Stimulated activated CD8-positive, alpha-beta memory T cell treated with anti-CD3 and anti-CD28 coated beads, Interleukin-12 subunit alpha, Interleukin-12 subunit beta, amount 100 ng/mL, for 24 hours (primary cell): Measurements from ENCODE around the gene LZTFL1.

ENCODE experiments used
- DNase-seq: peaks from one replicate; pipeline ENCODE4 v3.0.0-alpha.2; 2020; ENCODE audit errors: extremely low read depth

The LZTFL1 gene, protein sequence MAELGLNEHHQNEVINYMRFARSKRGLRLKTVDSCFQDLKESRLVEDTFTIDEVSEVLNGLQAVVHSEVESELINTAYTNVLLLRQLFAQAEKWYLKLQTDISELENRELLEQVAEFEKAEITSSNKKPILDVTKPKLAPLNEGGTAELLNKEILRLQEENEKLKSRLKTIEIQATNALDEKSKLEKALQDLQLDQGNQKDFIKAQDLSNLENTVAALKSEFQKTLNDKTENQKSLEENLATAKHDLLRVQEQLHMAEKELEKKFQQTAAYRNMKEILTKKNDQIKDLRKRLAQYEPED

GRCh38 chr3:45841757-45842491, at the start of gene LZTFL1:
LZTFL1 (minus strand) TSS chr3:45842119; CDS start chr3:45841991, 128 bp downstream.
- peak; percentile 72 for DNase-seq

DNA sequence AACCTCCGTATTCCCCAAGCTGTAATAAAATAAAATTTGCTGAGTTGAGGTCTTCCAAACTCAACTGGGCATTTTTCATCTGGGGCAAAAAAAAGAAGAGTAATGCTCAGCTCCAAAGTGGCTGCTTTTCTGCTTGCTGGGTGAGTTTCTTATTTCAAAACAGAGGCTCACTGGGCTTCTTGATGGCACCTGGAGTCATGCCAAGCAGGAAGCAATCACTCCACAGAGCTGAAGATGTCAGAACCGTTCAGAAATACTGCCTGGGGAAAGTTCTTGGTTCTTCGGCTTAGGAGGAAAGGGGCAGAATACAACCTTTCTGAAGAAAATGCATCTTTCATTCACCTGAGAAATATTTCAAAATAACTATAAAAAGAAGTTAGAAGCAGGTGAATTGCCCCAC, 48.5 kb upstream of the LZTFL1 start:
- no peak for DNase-seq

GRCh38 chr3:45889337-45889736, 47.4 kb upstream of the LZTFL1 start:
- DNase-seq: no peak

DNA sequence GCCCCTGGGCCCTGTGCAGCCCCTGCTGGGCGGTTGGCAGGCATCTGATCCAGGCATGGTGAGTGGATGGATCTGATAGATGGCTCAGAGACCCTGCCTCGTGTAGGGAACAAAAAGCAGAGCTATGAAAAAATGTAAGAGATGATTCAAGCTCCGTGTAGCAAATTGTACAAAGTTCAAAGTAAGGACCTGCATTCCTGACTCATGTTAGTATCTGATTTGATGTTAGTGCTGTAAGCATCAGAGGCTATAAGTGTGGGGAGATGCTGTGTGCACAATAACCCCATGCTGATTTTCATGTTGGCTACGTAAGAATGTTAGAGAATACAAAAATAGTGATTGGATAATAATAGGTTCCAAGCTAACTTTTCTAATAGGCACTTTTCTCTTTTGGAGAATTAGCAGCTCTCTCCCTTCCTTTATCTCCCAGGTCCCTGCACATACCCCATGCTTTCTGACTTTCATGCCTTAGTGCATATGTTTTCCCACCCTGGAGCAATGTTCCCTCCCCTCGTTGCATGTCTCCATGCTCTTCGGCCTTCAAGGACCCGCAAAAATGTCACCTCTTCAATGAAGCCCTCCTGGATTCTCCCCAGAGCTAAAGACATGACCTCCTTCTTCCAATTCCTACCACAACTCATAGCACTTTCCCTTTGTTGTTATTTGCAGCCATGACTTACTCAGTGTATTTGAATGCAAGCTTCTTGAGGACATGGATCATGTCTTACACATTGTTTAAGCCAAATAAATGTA, 46.0 kb upstream of the LZTFL1 start:
- DNase-seq: no peak

DNA sequence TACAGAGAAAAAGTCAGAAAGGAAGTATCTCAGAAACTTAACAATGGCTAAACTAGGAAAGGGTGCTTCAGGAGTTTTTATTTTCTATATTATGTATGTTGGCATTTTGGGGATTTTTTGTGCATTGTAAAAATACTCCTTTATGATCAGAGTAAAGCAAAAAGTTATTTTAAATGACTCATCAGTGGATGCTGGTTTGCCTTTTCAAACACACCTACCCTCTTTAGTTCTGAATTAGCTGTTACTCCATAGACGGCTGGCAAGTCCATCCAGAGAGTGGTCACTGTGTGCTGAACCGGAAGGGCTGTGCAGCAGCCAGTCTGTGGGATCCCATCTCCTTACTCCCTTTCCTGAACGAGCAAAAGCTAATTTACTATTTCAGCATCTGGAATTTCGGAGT, 45.4 kb upstream of the LZTFL1 start:
- DNase-seq: no peak

- DNase-seq: no peak
Observed at GRCh38 chr3:45885979-45886705, 44.2 kb upstream of the LZTFL1 start, which contains the start of gene CCR9. CCR9 (plus strand) TSS chr3:45886543; CDS start chr3:45894934, 8,391 bp downstream.

DNA sequence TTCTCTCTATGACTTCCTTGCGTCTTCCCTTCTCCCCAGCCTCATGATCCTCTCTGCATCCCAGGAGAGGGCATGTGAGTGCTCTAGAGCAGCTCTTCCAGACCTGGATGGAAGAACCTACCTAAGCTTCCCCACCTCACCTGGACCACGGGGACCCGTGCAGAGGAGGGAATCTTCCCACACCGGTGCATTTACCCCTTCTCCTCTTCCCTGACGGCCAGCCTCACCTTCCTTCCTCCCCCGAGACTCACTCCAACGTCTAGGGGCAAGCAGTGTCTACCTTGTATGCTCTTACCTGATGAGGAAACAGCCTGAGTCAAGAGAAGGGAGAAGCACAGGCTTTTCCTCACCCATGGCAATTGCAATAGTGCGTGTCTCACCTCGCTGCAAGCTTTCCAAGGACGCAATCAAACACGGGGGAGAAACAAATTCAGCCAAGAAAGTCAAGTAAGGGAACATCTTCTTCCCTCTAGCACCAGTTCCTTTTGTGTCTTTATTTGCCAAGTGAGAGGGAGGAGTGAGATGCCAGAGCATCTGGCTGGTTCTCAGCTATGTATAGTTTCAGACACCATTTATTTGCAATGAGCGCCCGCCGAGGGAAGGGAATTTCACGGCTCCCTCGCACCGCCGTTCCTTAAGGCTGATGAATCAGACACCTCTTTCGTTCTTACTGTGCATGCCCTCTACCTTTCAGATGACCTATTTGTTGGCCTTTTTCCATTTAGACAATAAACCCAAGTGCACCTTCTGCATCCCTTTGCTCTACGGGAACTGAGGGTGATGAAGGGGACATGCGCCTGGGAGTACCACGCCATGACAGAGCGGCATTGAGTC, 42.7 kb upstream of the LZTFL1 start:
- no peak for DNase-seq

- peak; percentile 11 for DNase-seq
Observed at GRCh38 chr3:45881078-45882022, 39.4 kb upstream of the LZTFL1 start.

DNA sequence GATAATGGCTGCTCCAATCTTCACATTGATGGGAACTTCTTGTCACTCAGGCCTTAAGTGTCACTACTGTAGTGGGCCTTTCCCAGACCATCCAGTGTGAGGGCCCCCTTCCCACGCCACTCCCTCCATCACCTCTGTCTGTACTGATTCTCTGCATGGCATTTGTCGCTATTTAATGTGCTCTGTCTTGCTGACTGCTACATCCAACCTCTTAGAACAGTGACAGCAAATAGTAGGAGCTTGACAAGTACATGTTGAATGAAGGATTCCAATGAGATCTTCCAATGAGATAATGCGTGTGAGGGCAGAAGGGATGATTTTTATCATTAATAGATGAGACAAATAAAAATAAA, 38.8 kb upstream of the LZTFL1 start:
- no peak for DNase-seq

GRCh38 chr3:45878124-45878523, 36.2 kb upstream of the LZTFL1 start:
- no peak for DNase-seq

DNA sequence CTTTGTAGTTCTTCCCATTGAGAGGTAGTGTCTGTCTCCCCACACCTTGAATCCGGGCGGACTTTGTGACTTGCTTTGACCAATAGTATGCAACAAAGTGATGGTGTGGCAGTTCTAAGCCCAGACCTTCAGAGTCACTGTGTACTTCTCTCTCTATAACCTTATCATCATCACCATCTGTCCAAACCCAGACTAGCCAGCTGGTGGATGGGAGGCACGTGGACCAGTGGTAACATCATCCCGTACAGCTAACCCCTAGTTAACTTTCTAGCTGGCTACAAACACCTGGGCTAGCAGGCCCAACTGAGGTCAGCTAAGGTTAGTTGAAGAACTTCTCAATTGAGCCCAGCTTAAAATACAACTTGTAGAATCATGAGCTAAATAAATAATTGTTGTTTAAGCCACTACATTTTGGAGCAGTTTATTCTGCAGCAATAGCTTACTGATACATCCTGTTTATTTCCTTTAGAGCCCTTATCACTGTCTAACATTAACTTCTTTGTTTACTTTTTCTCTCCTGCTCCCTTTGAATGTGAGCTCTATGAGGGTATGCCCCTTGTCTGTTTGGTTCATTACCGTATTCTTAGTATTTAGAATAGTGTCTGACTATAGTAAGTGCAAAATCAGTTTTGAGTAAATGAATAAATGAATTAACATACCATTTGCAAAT, 32.9 kb upstream of the LZTFL1 start:
- no peak for DNase-seq

DNA sequence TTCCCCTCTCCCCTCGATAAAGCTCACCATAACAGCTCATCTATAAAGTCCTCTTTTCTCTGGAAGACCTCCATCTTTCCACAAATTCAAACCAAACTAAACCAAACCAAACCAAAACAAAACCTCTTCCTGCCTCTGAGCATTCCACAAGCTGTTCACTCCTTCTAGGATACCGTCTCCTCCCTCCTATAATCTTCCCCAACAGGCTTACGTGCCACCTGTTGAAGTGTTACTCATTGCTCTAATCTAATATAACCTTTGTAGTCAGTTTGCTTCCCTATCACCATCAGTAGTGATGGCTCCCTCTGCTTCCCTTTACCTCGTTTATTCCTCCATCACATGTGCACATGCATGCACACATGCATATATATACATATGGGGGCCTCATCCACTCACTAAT, 31.7 kb upstream of the LZTFL1 start:
- no peak for DNase-seq

DNA sequence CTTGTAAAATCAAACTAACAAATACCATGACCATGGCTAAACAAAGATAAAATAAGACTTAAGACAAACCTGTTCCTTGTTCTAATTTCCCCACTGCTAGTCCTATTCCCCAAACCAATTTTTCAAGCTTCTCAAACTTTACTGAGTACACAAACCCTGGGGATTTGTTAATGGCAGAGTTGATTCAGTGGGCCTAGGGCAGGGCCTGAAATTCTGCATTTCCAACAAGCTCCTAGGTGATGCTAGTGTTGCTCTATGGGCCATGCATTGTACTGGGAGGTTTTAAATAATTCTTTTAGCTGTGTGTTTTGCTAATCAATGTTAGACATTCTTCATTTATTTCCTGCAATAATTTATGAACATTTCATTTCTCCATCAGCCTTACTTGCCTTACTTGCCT, 31.1 kb upstream of the LZTFL1 start:
- DNase-seq: no peak

GRCh38 chr3:45872569-45872968, 30.6 kb upstream of the LZTFL1 start:
- DNase-seq: no peak

- DNase-seq: no peak
Observed at GRCh38 chr3:45871780-45872179, 29.9 kb upstream of the LZTFL1 start.

GRCh38 chr3:45870099-45870498, 28.2 kb upstream of the LZTFL1 start:
- peak; percentile 23 for DNase-seq

DNA sequence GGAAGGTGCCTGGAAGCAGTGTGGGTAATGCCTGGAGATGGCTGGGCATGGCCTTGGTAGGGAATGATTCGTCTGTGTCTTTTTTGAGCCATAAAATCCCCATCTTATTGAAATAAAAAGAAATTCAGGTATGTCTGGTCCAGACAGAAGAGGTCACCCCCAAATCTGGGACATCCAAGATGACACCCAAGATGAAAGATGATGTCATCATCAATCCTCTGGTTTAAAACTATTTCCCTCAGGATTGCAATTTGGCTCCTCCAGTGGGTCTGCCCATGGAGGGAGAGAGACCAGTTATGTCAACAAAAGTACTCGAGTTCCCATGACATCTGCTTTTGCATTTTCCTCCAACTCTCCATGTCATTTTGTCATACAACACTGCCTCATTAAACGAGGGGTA, 27.7 kb upstream of the LZTFL1 start:
- no peak for DNase-seq

GRCh38 chr3:45868650-45869049, 26.7 kb upstream of the LZTFL1 start:
- DNase-seq: no peak

GRCh38 chr3:45868213-45868612, 26.3 kb upstream of the LZTFL1 start:
- no peak for DNase-seq
